A673 (cell line): ENCODE measurements around the gene CSNK2B. TPM values are rescaled to one million over a fixed set of nuclear protein-coding genes. Genes with fewer than 3 reads are reported as not detected.

Experiments used
- BruUV-seq: library from RNA; stranded (reverse); fragments of 400-500 nt; replicated peaks from 2 replicates; lab custom pipeline; 2021; lab: Mats Ljungman, UMichigan
- CTCF ChIA-PET: fragments of 300-600 bp; sonication (Branson Sonifier 250); formaldehyde crosslinking; loops from one replicate; lab custom pipeline; 2022; ENCODE audit warnings: antibody characterized with exemption; lab: Charles Lee
- POLR2A ChIA-PET: fragments of 300-600 bp; sonication (Branson Sonifier 250); formaldehyde crosslinking; loops from one replicate; lab custom pipeline; 2022; ENCODE audit warnings: antibody characterized with exemption; ENCODE audit not compliant: low non-redundant PET; lab: Charles Lee
- DNase-seq: peaks from one replicate; pipeline ENCODE4 v3.0.0-alpha.2; 2015; ENCODE audit warnings: low spot score
- H3K27ac ChIP-seq: fragments of 200-600 bp; sonication (generic); 2 replicates; pipeline ENCODE4 v1.5.1; 2016; ENCODE audit warnings: mixed run types, low read depth, mild to moderate bottlenecking, mixed read lengths, antibody characterized with exemption, low read length; ENCODE audit not compliant: poor library complexity, severe bottlenecking
- H3K27me3 ChIP-seq: fragments of 200-600 bp; sonication (generic); replicated peaks from 2 replicates; pipeline ENCODE4 v1.6.1; 2017; ENCODE audit warnings: mixed run types, low read depth, mild to moderate bottlenecking, mixed read lengths, antibody characterized with exemption, low read length; ENCODE audit not compliant: insufficient read depth, poor library complexity
- H3K36me3 ChIP-seq: fragments of 200-600 bp; sonication (generic); 2 replicates; pipeline ENCODE4 v1.6.1; 2016; ENCODE audit warnings: mixed run types, mild to moderate bottlenecking, mixed read lengths, antibody characterized with exemption, low read length; ENCODE audit not compliant: insufficient read depth, poor library complexity, severe bottlenecking
- H3K4me1 ChIP-seq: fragments of 200-600 bp; sonication (generic); 2 replicates; pipeline ENCODE4 v1.6.1; 2017; ENCODE audit warnings: mixed run types, mild to moderate bottlenecking, mixed read lengths, antibody characterized with exemption, low read length; ENCODE audit not compliant: insufficient read depth, poor library complexity, severe bottlenecking
- H3K4me3 ChIP-seq: fragments of 200-600 bp; sonication (generic); 2 replicates; pipeline ENCODE4 v1.5.1; 2016; ENCODE audit warnings: low read depth, mixed run types, mild to moderate bottlenecking, mixed read lengths, low read length; ENCODE audit not compliant: poor library complexity, severe bottlenecking
- H3K9me3 ChIP-seq: fragments of 200-600 bp; sonication (generic); 2 replicates; pipeline ENCODE4 v1.6.1; 2016; ENCODE audit warnings: mixed run types, low read depth, mild to moderate bottlenecking, mixed read lengths, antibody characterized with exemption, low read length; ENCODE audit not compliant: poor library complexity, severe bottlenecking
- EZH2 ChIP-seq: fragments of 200-600 bp; sonication (generic); IDR thresholded peaks from 2 replicates; pipeline ENCODE4 v1.6.1; 2017; ENCODE audit warnings: borderline replicate concordance, low read depth, mild to moderate bottlenecking, mixed read lengths, antibody characterized with exemption, low read length; ENCODE audit not compliant: poor library complexity, severe bottlenecking
- intact Hi-C: fragments of 100-400 bp; cut with micrococcal nuclease; formaldehyde crosslinking; loops from one replicate; pipeline ENCODE4 v1.10.0; 2022; ENCODE audit not compliant: unreplicated experiment
- total RNA-seq: library from RNA; stranded (reverse); gene quantifications from 2 replicates; pipeline ENCODE4 v1.2.3, GENCODE V29; 2021
- TF ChIP-seq, protein P1 (sequence below): fragments of 300-800, 200-600 bp; sonication (generic); conservative IDR thresholded peaks from 2 replicates; pipeline ENCODE4 v1.5.1; 2017; ENCODE audit warnings: low read depth, mild to moderate bottlenecking, antibody characterized with exemption, low read length, moderate library complexity, mixed read lengths

CSNK2B gene
- total RNA-seq, 1 experiment from 2014 or later = 253 TPM

DNA sequence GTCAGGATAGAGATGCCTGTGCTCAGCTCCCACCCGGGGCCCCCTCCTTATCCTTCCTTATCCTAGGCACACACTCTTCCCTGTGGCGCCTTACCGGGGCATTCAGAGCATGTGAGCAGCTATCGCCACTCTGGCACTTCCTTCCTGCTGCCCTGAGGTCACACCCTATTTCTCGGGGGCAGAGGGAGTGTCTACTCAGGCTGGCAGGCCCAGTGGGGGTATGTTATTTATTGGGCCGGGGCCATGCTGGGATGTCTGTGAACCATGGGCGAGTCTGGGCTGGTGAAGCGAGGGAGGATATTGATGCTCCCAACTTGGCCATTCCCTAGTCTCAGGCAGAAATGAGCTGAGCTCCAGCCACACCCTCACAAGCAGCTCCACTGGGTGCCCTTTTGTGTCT, 45.4 kb downstream of the CSNK2B start:
- ChIA-PET POLR2A (interaction anchor here (0.6 kb wide), 1 partner anchor 11 kb away, joined by 3 read pairs; no protein-coding TSS in a partner anchor), CTCF (interaction anchor here (0.6 kb wide), 1 partner anchor 116 kb away, joined by 4 read pairs; the partner anchor contains the start of gene HSPA1B)
- no peak for DNase-seq
- intact Hi-C loops = no loop called here
- no peaks in the 10 kb centered on the region for H3K27me3 ChIP-seq
- no peak overlapping the region for H3K4me3 ChIP-seq
- TF ChIP-seq, protein P1, sequence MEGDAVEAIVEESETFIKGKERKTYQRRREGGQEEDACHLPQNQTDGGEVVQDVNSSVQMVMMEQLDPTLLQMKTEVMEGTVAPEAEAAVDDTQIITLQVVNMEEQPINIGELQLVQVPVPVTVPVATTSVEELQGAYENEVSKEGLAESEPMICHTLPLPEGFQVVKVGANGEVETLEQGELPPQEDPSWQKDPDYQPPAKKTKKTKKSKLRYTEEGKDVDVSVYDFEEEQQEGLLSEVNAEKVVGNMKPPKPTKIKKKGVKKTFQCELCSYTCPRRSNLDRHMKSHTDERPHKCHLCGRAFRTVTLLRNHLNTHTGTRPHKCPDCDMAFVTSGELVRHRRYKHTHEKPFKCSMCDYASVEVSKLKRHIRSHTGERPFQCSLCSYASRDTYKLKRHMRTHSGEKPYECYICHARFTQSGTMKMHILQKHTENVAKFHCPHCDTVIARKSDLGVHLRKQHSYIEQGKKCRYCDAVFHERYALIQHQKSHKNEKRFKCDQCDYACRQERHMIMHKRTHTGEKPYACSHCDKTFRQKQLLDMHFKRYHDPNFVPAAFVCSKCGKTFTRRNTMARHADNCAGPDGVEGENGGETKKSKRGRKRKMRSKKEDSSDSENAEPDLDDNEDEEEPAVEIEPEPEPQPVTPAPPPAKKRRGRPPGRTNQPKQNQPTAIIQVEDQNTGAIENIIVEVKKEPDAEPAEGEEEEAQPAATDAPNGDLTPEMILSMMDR = no peak
- TF ChIP-seq EZH2 = no peak
- no peaks in the 10 kb centered on the region for H3K9me3 ChIP-seq
- no peaks in the 10 kb centered on the region for H3K36me3 ChIP-seq
- BruUV-seq = no TSS peak
- H3K4me1 ChIP-seq = no peaks in the 10 kb centered on the region
- H3K27ac ChIP-seq = no peak overlapping the region

DNA sequence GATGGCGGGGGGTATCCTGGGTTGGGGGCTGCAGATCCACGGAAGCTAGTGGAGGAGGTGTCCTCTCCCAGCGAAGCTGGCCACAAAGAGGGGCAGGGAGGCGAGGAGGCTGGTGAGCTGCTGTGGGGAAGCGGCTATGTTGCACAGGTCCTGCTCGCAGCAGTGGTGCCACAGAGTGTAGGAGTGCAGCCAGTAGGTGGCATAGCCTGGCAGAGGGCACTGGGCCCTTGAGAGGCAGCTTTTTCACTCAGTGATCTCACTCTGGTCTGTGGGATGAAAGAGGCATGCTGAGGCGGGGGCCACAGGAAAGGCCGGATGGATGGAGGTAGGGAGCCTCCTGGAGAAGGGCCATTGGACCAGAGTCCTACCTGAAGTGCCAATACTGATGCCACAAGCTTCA, 46.4 kb downstream of the CSNK2B start:
- Histone ChIP-seq H3K9me3 (no peaks in the 10 kb centered on the region), H3K27ac (no peak overlapping the region), H3K36me3 (no peaks in the 10 kb centered on the region), H3K4me3 (no peak overlapping the region), H3K4me1 (no peaks in the 10 kb centered on the region), H3K27me3 (no peaks in the 10 kb centered on the region)
- no peak for DNase-seq
- POLR2A ChIA-PET = no interaction called here
- CTCF ChIA-PET = no interaction called here
- BruUV-seq = no TSS peak
- intact Hi-C loops = no loop called here
- TF ChIP-seq, protein P1 = no peak; the same call in 1 of the 2 replicates
- TF ChIP-seq EZH2 = no peak

GRCh38 chr6:31713465-31713864, 47.6 kb downstream of the CSNK2B start:
- CTCF ChIA-PET = no interaction called here
- no peaks in the 10 kb centered on the region for H3K36me3 ChIP-seq
- no peaks in the 10 kb centered on the region for H3K27me3 ChIP-seq
- no peaks in the 10 kb centered on the region for H3K4me1 ChIP-seq
- no peak overlapping the region for H3K27ac ChIP-seq
- TF ChIP-seq, protein P1 = no peak
- no peak for TF ChIP-seq EZH2
- POLR2A ChIA-PET = no interaction called here
- no peaks in the 10 kb centered on the region for H3K9me3 ChIP-seq
- intact Hi-C loops = no loop called here
- no TSS peak for BruUV-seq
- no peak for DNase-seq
- no peak overlapping the region for H3K4me3 ChIP-seq
